GM12875 (cell line): Measurements from ENCODE around the gene KRTAP10-5.
"Not testable (repeated sequence)": the region's sequence is repeated elsewhere in the genome, so short reads cannot be mapped to it uniquely, and the experiment has no call there.

Experiments used
- H3K4me3 ChIP-seq: one replicate; pipeline ENCODE4 v1.5.1; 2011; ENCODE audit warnings: low read depth, low read length, control low read depth
- TF ChIP-seq, protein P1 (sequence below): IDR thresholded peaks from 2 replicates; pipeline ENCODE4 v1.5.1; 2011; ENCODE audit warnings: low read depth, mild to moderate bottlenecking, control low read depth, inconsistent platforms, low read length, moderate library complexity, borderline replicate concordance; ENCODE audit not compliant: insufficient read depth

KRTAP10-5 gene

GRCh38 chr21:44578371-44579055 is 1.9 kb downstream of the KRTAP10-5 start:
- TF ChIP-seq, protein P1, sequence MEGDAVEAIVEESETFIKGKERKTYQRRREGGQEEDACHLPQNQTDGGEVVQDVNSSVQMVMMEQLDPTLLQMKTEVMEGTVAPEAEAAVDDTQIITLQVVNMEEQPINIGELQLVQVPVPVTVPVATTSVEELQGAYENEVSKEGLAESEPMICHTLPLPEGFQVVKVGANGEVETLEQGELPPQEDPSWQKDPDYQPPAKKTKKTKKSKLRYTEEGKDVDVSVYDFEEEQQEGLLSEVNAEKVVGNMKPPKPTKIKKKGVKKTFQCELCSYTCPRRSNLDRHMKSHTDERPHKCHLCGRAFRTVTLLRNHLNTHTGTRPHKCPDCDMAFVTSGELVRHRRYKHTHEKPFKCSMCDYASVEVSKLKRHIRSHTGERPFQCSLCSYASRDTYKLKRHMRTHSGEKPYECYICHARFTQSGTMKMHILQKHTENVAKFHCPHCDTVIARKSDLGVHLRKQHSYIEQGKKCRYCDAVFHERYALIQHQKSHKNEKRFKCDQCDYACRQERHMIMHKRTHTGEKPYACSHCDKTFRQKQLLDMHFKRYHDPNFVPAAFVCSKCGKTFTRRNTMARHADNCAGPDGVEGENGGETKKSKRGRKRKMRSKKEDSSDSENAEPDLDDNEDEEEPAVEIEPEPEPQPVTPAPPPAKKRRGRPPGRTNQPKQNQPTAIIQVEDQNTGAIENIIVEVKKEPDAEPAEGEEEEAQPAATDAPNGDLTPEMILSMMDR = no peak
- no peak overlapping the region for H3K4me3 ChIP-seq

DNA sequence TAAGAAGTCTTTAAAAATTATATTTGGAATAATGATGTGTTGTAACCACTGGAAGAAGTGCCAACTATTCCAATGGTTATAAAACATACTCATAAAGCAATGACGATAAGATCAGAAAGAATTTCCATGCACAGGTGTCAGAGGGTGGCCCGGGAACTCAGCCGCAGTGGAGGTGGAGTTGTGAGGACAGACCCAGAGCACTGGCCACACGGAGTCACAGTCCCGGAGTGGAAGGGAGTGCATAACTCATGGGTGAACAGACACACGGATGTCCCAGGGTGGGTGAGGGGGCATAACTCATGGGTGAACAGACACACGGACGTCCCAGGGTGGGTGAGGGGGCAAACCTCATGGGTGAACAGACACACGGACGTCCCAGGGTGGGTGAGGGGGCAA is 4.4 kb downstream of the KRTAP10-5 start:
- H3K4me3 ChIP-seq = no peak overlapping the region
- TF ChIP-seq, protein P1 = no peak

DNA sequence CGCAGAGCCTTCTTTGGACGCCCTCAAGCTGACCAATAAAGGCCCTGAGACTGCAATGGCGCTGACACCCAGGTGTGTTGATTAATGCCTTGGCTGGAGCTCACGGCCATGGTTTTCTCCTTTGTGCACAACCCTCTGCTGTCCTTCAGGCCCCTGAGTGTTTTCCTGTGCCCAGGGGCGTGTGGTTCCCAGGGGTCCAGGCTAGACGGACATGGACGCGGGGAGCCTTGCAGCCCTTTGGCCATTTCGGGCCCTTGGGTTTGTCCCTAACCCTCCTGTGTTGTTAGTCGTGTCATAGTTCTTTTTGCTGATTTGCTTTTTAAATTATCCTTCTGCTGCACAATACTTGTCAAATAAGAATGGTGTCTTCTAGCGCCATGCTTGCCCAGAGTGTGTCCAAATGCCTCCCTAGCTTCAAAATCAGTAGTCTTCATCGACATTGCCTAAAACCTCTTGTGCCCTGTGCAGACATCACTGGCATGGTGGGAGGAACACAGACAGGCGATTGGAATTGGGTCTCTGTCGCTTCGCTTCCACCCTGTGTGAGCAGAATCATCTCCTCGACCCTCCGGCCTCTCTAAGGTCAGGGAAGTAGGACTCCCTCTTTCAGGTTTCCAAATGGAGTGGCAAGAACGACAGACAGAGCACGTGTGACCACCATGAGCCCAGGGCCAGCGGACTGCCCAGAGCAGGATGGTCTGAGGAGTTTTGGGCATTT is 4.9 kb downstream of the KRTAP10-5 start:
- TF ChIP-seq, protein P1 = no peak

DNA sequence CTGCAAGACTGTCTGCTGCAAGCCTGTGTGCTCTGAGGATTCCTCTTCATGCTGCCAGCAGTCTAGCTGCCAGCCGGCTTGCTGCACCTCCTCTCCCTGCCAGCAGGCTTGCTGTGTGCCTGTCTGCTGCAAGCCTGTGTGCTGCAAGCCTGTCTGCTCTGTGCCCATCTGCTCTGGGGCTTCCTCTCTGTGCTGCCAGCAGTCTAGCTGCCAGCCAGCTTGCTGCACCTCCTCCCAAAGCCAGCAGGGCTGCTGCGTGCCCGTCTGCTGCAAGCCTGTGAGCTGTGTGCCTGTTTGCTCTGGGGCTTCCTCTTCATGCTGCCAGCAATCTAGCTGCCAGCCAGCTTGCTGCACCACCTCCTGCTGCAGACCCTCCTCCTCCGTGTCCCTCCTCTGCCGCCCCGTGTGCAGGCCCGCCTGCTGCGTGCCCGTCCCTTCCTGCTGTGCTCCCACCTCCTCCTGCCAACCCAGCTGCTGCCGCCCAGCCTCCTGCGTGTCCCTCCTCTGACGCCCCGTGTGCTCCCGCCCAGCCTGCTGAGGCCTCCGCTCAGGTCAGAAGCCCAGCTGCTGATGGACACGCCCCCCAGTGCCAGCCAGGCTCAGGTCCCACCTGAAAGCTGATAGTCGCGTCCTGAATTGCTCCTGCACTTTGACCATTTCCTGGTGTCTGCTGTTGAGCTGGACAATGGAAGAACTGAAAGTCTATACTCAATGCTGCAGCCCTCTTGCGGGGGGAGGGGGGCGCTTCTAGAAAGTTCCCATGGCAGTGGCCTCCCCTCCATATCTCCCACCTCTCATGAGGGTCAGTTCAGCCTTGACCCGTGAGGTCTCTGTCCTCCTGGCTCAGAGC is 5.7 kb downstream of the KRTAP10-5 start:
- H3K4me3 ChIP-seq = no peak overlapping the region
- TF ChIP-seq, protein P1 = 0 out of 2 replicates have a peak, but pooled peaks have one; percentile 6

More for the DNA sequence above, 4.9 kb downstream of the KRTAP10-5 start:
- H3K4me3 ChIP-seq = no peak overlapping the region

DNA sequence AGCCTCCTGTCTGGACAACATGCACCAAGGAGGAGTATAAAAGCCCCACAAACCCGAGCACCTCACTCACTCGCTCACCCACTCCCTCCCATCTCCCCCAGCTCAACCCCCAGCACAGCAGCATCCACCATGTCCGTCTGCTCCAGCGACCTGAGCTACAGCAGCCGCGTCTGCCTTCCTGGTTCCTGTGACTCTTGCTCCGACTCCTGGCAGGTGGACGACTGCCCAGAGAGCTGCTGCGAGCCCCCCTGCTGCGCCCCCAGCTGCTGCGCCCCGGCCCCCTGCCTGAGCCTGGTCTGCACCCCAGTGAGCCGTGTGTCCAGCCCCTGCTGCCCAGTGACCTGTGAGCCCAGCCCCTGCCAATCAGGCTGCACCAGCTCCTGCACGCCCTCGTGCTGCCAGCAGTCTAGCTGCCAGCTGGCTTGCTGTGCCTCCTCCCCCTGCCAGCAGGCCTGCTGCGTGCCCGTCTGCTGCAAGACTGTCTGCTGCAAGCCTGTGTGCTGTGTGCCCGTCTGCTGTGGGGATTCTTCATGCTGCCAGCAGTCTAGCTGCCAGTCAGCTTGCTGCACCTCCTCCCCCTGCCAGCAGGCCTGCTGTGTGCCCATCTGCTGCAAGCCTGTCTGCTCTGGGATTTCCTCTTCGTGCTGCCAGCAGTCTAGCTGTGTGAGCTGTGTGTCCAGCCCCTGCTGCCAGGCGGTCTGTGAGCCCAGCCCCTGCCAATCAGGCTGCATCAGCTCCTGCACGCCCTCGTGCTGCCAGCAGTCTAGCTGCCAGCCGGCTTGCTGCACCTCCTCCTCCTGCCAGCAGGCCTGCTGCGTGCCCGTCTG is 6.6 kb downstream of the KRTAP10-5 start, which contains the start of gene KRTAP10-4:
KRTAP10-4 (plus strand) TSS at position 100 of the 827 bp plus-strand sequence; CDS start at position 130, 30 bp downstream.
- not testable (repeated sequence) for H3K4me3 ChIP-seq

DNA sequence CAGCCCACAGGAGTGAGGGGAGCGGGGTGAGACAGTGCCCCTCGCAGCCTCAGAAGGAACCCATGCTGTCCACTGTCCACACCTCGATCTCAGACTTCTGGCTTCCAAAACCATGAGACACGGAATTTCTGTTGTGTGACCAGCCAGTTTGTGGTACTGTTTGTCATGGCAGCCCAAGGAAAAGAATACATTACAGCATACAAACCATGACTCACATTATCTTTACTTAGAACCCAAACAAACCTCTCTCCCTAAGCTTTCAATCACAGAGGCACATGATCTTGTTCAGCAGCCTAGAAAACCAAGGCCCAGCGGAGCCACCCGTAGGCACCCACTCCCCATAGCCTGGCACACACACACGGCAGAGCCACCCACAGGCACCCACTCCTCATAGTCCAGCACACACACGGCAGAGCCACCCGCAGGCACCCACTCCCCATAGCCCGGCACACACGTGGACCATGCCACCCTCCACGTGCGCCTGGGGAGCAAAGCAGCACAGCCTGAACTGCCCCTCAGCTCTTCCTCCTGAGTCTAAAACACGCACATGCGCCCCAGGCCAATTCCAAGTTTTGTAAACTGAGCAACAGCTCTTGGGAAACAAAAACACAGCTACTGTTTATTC is 7.3 kb downstream of the KRTAP10-5 start:
- TF ChIP-seq, protein P1 = no peak
- H3K4me3 ChIP-seq = no peak overlapping the region
